Upper lobe of left lung (tissue), 4 donors: Measurements from ENCODE around the gene ILF3.

Source experiments
- CTCF ChIP-seq, 6 experiments: fragments of 450-650 bp in 4 of 6; fragments of 200-600 bp in 2 of 6; sonication (generic) in 2 of 6; IDR thresholded peaks; one replicate each; pipeline ENCODE4 v1.5.1; 2016 to 2019; ENCODE audit warnings: antibody characterized with exemption in 6 of 6
- EP300 ChIP-seq, 4 donors: sonication (generic); formaldehyde crosslinking; IDR thresholded peaks; one replicate each; pipeline ENCODE4 v1.5.1; 2017; ENCODE audit warnings: antibody characterized with exemption in 4 of 4, control low read depth in 2 of 4
- POLR2A ChIP-seq, 4 donors: fragments of 450-650 bp; IDR thresholded peaks; one replicate each; pipeline ENCODE4 v1.5.1; 2016 to 2017; ENCODE audit warnings: antibody characterized with exemption in 4 of 4, mild to moderate bottlenecking in 2 of 4
- POLR2AphosphoS5 ChIP-seq, 2 donors: sonication (generic); formaldehyde crosslinking; IDR thresholded peaks; one replicate each; pipeline ENCODE4 v1.5.1; 2017; ENCODE audit warnings: antibody characterized with exemption in 2 of 2

GRCh38 chr19:10688545-10689280 is 34.6 kb downstream of the ILF3 start:
- no peak for TF ChIP-seq CTCF (IDR thresholded peaks at IDR 0.05)
- TF ChIP-seq POLR2AphosphoS5 (IDR thresholded peaks at IDR 0.05): no peak
- TF ChIP-seq POLR2A (IDR thresholded peaks at IDR 0.05): no peak
- no peak for TF ChIP-seq EP300 (IDR thresholded peaks at IDR 0.05)
